H1 (cell line): ENCODE measurements around the gene TAF6. TPM values are rescaled to one million over a fixed set of nuclear protein-coding genes. Genes with fewer than 3 reads are reported as not detected.

Source experiments
- CBX8 ChIP-seq: fragments of 300-800, 300-1000 bp; sonication (generic); IDR thresholded peaks from 2 replicates; pipeline ENCODE4 v1.7.1; 2016; ENCODE audit warnings: low read depth, low read length, borderline replicate concordance
- PHF8 ChIP-seq: fragments of 200-600 bp; sonication (generic); conservative IDR thresholded peaks from 2 replicates; pipeline ENCODE4 v1.7.1; 2012; ENCODE audit warnings: low read depth, mild to moderate bottlenecking, inconsistent platforms, low read length, moderate library complexity
- SP1 ChIP-seq: IDR thresholded peaks from 2 replicates; pipeline ENCODE4 v1.6.1; 2011; ENCODE audit warnings: low read depth, low read length
- polyA plus RNA-seq, 7 experiments: library from polyadenylated mRNA; depleted of rRNA in 3 of 7; stranded (reverse) in 5 of 7; unstranded in 2 of 7; fragments of >200 nt in 5 of 7; fragments of 200-250 nt in 2 of 7; gene quantifications; 1 replicate in 5 of 7; 2 replicates in 1 of 7; 4 replicates in 1 of 7; pipeline versions ENCODE4 v1.2.1 to v1.2.3, GENCODE V29; 2011 to 2013; ENCODE audit warnings: missing spikeins in 2 of 7, mixed read lengths in 2 of 7
- total RNA-seq: library from RNA; stranded (reverse); fragmentation: NEBNext Ultra II Directional; extraction: Animal tissue kit (Norgen Biotek cat#: 25700); gene quantifications from 2 replicates; pipeline ENCODE4 v1.2.1, GENCODE V29; 2021
- TF ChIP-seq, protein P1 (sequence below), 3 experiments: IDR thresholded peaks; 1 replicate in 2 of 3; 2 replicates in 1 of 3; pipeline versions ENCODE4 v1.5.1 to v1.6.1; 2011; ENCODE audit warnings: low read length in 3 of 3, mild to moderate bottlenecking in 3 of 3, inconsistent platforms in 2 of 3, low read depth in 1 of 3, moderate library complexity in 1 of 3; ENCODE audit not compliant: insufficient read depth in 1 of 3; ENCODE audit errors: control extremely low read depth in 1 of 3
- TF ChIP-seq, protein P2 (sequence below): IDR thresholded peaks from 2 replicates; pipeline ENCODE4 v1.6.1; 2012; ENCODE audit warnings: inconsistent platforms

TAF6 gene
- total and polyA plus RNA-seq, 2 of the 8 experiments (the other 6 are each of a cell fraction or from before 2014, with no cell fraction given) = 66.7 to 101 TPM

DNA sequence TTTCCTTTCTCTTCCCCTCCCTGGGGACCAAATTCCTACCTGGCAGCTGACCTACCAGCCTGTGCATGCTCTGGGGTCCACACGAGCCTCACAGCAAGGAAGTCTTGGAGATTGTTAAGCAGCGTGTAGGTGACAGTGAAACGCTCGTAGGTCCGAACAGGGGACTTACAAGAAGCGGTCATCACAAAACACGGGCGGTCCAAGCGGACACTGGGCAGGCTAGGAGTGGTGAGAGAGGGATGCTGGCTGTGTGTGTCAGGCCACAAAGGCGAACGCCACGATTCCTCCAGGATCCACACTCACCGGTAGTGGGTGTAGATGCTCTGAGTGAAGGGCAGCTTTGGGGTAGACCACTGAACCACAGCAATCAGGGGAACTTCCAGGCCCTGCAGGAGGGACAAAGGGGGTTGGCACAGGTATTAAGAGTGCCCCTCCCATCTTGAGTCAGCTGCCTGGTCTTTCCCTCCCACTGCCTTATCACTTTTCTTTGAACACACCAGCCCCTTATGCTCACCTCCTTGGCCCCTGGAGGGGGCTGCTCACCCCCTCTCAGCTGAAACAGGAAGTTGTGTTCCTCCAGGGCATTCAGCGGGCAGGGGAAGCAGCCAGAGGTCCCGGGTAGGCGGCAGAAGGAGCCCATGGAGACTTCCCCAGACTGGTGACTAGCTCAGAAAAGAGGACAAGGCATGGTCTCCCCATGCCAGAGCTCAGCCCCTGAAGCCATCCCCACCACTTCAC, 37.3 kb upstream of the TAF6 start (continued):
- TF ChIP-seq SP1 (no peak), PHF8 (no peak), CBX8 (no peak)
- TF ChIP-seq, protein P1, sequence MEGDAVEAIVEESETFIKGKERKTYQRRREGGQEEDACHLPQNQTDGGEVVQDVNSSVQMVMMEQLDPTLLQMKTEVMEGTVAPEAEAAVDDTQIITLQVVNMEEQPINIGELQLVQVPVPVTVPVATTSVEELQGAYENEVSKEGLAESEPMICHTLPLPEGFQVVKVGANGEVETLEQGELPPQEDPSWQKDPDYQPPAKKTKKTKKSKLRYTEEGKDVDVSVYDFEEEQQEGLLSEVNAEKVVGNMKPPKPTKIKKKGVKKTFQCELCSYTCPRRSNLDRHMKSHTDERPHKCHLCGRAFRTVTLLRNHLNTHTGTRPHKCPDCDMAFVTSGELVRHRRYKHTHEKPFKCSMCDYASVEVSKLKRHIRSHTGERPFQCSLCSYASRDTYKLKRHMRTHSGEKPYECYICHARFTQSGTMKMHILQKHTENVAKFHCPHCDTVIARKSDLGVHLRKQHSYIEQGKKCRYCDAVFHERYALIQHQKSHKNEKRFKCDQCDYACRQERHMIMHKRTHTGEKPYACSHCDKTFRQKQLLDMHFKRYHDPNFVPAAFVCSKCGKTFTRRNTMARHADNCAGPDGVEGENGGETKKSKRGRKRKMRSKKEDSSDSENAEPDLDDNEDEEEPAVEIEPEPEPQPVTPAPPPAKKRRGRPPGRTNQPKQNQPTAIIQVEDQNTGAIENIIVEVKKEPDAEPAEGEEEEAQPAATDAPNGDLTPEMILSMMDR (IDR thresholded peaks at IDR 0.05; ENCODE audit: control extremely low read depth in 1 of 3, insufficient read depth in 1 of 3, low read depth in 1 of 3, low read length in 3 of 3) = no peak
- TF ChIP-seq, protein P2, sequence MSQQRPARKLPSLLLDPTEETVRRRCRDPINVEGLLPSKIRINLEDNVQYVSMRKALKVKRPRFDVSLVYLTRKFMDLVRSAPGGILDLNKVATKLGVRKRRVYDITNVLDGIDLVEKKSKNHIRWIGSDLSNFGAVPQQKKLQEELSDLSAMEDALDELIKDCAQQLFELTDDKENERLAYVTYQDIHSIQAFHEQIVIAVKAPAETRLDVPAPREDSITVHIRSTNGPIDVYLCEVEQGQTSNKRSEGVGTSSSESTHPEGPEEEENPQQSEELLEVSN = no peak
